Measurements from ENCODE around the gene SRGAP3. TPM values are rescaled to one million over a fixed set of nuclear protein-coding genes. Genes with fewer than 3 reads are reported as not detected.

Gene SRGAP3
- total RNA-seq, 1 experiment from 2014 or later: 5.9 TPM

- DNase-seq (ENCODE audit: low spot score): no peak
Observed at GRCh38 chr3:8968375-8968882, 281.0 kb downstream of the SRGAP3 start.

GRCh38 chr3:8967553-8967952 lies 281.9 kb downstream of the SRGAP3 start:
- DNase-seq (ENCODE audit: low spot score): no peak

GRCh38 chr3:8966820-8967348 lies 282.6 kb downstream of the SRGAP3 start:
- no peak for DNase-seq (ENCODE audit: low spot score)

- no peak for DNase-seq (ENCODE audit: low spot score)
Observed at GRCh38 chr3:8966150-8966819, 283.2 kb downstream of the SRGAP3 start.

- peak; percentile 98 for DNase-seq (ENCODE audit: low spot score)
Observed at GRCh38 chr3:8964436-8965370, 284.7 kb downstream of the SRGAP3 start.

- DNase-seq (ENCODE audit: low spot score): peak; percentile 89
Observed at GRCh38 chr3:8963137-8963853, 286.2 kb downstream of the SRGAP3 start, which contains the start of gene RAD18. TSS of gene RAD18 (minus strand) at chr3:8963472. CDS start at chr3:8963385, 87 bp downstream.

- DNase-seq (ENCODE audit: low spot score): peak; percentile 25
Observed at GRCh38 chr3:8962226-8962861, 287.1 kb downstream of the SRGAP3 start.

- no peak for DNase-seq (ENCODE audit: low spot score)
Observed at GRCh38 chr3:8959668-8960067, 289.8 kb downstream of the SRGAP3 start.

GRCh38 chr3:8954938-8955763 lies 294.3 kb downstream of the SRGAP3 start:
- peak; percentile 24 for DNase-seq (ENCODE audit: low spot score)

GRCh38 chr3:8953313-8953712 lies 296.1 kb downstream of the SRGAP3 start:
- no peak for DNase-seq (ENCODE audit: low spot score)

- DNase-seq (ENCODE audit: low spot score): no peak
Observed at GRCh38 chr3:8952130-8952529, 297.3 kb downstream of the SRGAP3 start.

- no peak for DNase-seq (ENCODE audit: low spot score)
Observed at GRCh38 chr3:8945890-8946600, 303.4 kb downstream of the SRGAP3 start.

GRCh38 chr3:8942746-8943488 lies 306.5 kb downstream of the SRGAP3 start:
- DNase-seq (ENCODE audit: low spot score): no peak

- no peak for DNase-seq (ENCODE audit: low spot score)
Observed at GRCh38 chr3:8942115-8942514, 307.3 kb downstream of the SRGAP3 start.

- DNase-seq (ENCODE audit: low spot score): peak; percentile 48
Observed at GRCh38 chr3:8938021-8938420, 311.4 kb downstream of the SRGAP3 start.

GRCh38 chr3:8937064-8938020 lies 312.1 kb downstream of the SRGAP3 start:
- peak; percentile 90 for DNase-seq (ENCODE audit: low spot score)

- no peak for DNase-seq (ENCODE audit: low spot score)
Observed at GRCh38 chr3:8932507-8932906, 316.9 kb downstream of the SRGAP3 start.

GRCh38 chr3:8931342-8931741 lies 318.1 kb downstream of the SRGAP3 start:
- peak; percentile 33 for DNase-seq (ENCODE audit: low spot score)

All from A172 (cell line).